SKM-1 (cell line): ENCODE data around the gene DDAH2.
"Not testable (repeated sequence)": the region's sequence is repeated elsewhere in the genome, so short reads cannot be mapped to it uniquely, and the experiment has no call there.

Source experiments
- DNase-seq: peaks from one replicate; lab custom pipeline; 2025; ENCODE audit not compliant: unreplicated experiment; lab: John Stamatoyannopoulos, UW

Gene DDAH2

DNA sequence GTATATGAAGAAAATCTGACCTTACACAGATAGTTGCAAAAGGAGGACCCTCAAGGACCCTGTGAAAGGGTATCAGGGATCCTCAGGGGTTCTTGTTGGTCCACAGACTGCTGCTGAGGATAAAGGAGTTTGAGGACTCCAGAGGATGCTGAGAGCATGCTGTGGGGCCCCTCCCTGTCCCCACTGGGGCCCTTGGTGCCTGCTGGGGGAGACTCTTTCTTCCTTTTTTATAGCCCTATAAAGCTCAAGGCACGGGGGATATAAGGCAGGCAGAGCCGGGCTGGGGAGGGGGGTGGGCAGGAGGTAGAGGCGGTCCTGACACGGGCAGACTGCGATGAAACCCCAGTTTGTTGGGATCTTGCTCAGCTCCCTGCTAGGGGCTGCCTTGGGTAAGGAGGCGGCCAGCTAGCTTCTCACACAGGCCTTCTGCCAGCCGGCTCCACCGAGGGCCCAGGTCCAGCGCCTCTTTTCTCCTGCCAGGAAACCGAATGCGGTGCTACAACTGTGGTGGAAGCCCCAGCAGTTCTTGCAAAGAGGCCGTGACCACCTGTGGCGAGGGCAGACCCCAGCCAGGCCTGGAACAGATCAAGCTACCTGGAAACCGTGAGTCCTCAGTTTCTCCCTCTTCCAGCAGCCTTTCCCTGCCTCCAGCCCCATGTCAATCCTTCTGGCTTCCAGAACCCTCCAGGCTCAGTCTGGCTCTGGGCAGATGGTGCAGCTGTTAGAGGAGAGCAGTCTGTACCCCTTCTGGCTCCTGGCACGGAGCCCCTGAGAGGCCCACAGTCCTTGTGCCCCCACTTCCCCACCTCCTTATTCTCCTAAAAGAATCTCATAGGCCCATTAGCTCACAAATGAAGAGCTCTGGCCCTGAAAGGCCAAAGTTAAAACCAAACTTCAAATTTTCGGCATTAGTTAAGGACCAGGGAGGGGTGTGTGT, 13.8 kb downstream of the DDAH2 start, which contains the start of gene LY6G6D:
Gene LY6G6D (plus strand): TSS at position 327 of the 937 bp plus-strand sequence. CDS start 8 bp downstream, at position 335.
- no peak for DNase-seq

DNA sequence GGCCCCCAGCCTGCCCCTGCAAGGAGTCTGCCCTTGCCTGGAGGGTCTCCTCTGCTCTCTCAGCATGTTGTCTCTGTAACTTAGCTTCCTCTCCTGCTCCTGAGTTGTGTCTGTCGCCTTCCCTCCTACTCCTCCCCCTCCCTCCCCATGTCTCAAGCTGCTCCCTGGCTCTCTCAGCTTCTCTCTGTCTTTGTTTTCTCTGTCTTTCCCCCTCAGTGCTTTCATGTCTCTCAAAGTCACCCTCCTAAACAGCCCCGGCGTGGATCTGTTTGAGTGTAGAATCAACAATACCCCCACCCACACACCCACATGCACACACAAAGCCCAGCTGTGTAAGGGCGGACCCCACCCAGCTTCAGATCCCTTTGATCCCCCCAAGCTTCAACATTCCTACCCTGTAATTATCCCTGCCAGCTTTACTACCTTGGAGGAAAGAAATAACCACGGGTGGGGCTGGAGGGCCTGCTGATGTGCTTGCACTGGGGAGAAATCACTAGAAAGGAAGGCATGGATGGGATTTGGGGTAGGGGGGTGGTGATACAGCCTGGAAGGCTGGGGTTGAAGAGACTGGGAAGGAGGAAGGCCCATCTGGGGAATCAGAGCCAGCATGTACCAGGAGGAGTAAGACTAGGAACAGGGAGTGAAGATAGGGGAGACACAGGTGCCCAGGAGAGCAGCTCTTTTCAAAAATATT, 15.0 kb downstream of the DDAH2 start:
- DNase-seq, result no peak

DNA sequence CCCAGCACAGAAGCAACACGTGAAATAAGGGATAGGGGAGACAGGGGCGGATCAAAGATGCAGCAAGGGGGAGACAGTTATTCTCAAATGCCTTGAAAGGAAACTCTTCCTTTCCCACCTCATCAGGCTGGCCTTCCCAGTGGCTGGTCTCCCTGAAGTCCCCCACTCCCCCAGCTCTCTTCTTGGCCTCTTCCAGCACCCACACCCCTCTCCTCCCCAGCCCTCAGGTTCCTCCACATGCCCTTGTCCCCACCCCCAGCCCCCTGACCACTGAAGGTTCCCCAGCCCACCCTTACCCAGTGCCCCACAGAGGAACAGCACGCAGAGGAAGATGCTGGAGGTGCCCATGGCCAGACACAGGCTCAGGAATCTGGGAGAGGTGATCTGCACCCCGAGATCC, 15.6 kb downstream of the DDAH2 start:
- DNase-seq, result no peak

DNA sequence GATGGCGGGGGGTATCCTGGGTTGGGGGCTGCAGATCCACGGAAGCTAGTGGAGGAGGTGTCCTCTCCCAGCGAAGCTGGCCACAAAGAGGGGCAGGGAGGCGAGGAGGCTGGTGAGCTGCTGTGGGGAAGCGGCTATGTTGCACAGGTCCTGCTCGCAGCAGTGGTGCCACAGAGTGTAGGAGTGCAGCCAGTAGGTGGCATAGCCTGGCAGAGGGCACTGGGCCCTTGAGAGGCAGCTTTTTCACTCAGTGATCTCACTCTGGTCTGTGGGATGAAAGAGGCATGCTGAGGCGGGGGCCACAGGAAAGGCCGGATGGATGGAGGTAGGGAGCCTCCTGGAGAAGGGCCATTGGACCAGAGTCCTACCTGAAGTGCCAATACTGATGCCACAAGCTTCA, 16.8 kb downstream of the DDAH2 start:
- no peak for DNase-seq

DNA sequence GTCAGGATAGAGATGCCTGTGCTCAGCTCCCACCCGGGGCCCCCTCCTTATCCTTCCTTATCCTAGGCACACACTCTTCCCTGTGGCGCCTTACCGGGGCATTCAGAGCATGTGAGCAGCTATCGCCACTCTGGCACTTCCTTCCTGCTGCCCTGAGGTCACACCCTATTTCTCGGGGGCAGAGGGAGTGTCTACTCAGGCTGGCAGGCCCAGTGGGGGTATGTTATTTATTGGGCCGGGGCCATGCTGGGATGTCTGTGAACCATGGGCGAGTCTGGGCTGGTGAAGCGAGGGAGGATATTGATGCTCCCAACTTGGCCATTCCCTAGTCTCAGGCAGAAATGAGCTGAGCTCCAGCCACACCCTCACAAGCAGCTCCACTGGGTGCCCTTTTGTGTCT, 17.9 kb downstream of the DDAH2 start:
- no peak for DNase-seq

DNA sequence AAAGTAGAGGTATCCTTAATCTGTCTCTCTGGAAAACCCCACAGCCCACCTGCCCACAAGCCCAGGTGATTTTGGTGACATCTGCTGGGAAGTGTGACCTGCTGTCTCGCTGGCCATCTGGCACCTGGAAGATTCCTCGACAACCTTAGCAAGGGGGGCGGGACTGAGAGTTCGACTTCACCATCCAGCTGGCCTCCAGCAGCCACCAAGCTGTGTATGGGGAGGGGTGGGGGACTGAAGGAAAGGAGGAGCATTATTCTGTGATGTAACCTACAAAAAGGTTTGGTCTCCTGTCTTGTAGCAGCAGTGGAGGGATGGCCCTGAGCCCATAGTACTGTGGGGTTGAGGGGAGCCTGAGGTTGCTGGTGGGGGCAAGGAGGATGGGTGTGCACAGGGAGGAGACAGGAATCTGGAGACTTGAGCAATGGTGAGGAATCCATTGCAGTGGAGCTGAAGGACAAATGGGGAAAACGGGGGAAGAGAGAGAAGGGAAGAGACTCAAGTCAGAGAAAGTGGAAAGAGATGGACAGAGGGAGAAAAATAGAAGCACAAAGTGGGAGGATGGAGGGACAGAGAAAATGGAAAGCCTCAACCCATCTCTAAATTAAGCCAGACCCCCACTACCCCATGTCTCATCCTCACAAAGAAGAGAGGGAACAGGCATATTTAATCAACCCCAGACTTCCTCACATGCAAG, 18.4 kb downstream of the DDAH2 start:
- no peak for DNase-seq

DNA sequence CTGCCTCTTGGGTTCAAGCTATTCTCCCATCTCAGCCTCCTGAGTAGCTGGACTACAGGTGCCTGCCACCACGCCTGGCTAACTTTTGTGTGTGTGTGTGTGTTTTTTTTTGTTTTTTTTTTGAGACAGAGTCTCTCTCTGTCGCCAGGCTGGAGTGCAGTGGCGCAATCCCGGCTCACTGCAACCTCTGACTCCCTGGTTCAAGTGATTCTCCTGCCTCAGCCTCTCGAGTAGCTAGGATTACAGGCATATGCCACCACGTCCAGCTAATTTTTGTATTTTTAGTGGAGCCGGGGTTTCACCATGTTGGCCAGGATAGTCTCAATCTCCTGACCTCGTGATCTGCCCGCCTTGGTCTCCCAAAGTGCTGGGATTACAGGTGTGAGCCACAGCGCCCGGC, 19.9 kb downstream of the DDAH2 start:
- DNase-seq, result not testable (repeated sequence)

DNA sequence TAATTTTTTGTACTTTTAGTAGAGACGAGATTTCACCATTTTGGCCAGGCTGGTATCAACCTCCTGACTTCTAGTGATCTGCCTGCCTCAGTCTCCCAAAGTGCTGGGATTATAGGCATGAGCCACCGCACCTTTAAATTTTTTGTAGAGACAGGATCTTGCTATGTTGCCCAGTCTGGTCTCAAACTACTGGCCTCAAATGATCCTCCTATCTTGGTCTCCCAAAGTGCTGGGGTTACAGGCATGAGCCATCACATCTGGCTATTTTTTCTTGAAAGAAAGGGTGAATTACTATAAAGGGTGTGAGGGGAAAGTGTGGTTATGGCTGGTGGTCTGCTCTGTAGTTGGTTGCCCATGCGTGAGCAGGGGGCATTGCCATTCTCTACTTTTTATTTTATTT, 20.9 kb downstream of the DDAH2 start:
- DNase-seq, result no peak

DNA sequence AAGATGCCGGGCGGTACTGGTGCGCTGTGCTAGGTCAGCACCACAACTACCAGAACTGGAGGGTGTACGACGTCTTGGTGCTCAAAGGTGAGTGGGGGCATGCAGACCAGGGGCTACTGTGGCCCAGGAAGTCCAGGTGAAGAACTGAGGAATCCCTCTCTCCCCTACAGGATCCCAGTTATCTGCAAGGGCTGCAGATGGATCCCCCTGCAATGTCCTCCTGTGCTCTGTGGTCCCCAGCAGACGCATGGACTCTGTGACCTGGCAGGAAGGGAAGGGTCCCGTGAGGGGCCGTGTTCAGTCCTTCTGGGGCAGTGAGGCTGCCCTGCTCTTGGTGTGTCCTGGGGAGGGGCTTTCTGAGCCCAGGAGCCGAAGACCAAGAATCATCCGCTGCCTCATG, 21.4 kb downstream of the DDAH2 start:
- no peak for DNase-seq

DNA sequence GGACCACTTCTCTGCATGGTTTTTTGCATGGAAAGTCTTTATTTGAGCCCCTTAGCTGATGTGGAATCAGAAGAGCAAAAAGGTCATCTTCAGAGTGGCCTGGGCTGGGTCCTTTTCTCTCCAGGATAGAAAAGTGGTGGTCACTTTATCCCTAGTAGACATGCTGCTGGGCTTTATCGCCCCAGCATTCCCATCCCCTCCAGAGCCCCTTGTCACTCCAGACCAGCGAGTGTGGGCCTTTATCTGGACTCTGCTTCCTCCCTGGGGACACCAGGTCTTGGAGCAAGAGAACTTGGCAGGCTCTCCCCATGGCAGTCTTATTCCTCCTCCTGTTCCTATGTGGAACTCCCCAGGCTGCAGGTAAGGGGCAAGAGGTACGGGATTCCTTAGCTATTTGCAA, 22.5 kb downstream of the DDAH2 start, which contains the start of gene LY6G6F:
Gene LY6G6F (plus strand): TSS at position 268 of the 400 bp plus-strand sequence. CDS start 41 bp downstream, at position 309.
- DNase-seq, result no peak

DNA sequence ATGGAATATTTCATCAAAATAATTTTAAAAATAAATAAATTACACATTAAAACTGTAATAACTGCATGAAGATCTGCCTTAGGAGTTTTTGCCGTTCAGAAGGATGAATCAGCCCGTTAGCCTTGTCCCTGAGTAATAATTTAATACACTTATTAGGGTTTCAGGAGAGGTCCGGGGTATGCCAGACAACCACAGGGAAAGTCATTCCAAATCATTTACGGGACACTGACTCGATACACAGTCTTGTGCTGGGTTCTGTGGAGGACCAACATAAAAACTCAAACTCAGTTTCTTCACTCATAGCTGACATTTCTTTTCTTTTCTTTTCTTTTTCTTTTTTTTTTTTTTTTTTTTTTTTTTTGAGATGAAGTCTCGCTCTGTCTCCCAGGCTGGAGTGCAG, 23.2 kb downstream of the DDAH2 start:
- no peak for DNase-seq

DNA sequence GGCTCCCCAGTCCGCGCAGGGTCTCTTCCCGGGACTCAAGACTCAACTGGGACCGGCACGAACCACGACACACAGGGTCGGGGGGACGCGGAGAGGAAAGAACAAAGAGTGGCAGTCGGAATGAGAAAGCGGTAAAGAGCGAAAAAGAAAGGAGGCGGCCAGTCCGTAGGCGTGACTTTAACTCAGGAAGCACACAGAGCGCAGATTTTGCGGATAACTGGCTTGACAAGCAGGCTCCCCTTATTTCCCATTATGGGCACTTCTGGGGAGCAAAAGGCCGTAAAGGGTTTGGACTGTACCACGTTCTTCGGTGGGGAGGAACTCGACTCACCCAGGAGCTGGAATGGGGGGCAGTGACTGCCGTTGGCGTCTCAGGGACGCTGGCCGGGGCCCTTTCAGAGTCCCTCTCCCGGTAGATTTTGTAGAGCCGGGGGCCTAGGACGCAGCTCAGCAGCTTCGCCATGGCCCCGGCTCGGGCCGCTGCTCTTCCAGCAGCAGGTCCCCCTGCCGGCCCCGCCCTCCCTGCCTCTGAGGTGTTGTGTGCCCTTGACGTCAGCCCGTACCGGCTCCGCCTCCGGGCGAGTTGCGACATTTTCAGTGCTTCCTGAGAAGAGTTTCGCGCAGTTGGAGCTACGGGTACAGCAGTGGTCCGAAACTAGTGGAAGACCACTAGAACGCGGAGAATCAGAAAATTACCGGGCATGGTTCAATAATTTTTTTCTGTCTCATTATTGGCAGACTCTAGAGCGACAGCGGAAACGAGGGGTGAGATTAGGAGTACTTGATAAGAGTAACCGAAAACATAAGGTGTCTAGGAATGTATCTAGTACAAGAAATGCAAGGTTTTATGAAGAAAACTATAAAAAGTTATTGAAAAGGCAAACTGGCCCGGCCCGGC, 26.0 kb downstream of the DDAH2 start, which contains the start of gene ABHD16A:
Gene ABHD16A (minus strand): TSS at position 506 of the 898 bp plus-strand sequence. CDS start 43 bp downstream, at position 463.
- DNase-seq, result peak; percentile 96

DNA sequence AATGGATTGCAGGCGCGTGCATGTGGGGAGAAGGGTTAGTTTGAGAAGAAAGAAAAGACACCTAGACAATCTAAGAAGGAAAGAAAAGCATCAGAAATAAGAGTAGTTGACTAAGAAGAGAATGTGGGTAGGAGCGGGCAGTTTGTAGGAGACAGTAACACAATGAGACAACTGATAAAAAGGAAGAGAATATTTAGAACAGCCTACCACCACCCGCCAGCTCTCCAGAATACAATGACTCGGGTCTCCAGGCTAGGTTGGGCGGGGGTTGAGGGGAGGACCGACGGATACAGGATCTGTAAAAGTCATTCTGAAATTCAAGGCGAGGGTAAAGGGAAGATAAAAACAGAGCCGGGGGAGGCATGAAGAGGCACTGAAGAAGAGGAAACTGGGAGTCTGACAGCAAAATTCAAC, 26.7 kb downstream of the DDAH2 start:
- DNase-seq, result no peak

DNA sequence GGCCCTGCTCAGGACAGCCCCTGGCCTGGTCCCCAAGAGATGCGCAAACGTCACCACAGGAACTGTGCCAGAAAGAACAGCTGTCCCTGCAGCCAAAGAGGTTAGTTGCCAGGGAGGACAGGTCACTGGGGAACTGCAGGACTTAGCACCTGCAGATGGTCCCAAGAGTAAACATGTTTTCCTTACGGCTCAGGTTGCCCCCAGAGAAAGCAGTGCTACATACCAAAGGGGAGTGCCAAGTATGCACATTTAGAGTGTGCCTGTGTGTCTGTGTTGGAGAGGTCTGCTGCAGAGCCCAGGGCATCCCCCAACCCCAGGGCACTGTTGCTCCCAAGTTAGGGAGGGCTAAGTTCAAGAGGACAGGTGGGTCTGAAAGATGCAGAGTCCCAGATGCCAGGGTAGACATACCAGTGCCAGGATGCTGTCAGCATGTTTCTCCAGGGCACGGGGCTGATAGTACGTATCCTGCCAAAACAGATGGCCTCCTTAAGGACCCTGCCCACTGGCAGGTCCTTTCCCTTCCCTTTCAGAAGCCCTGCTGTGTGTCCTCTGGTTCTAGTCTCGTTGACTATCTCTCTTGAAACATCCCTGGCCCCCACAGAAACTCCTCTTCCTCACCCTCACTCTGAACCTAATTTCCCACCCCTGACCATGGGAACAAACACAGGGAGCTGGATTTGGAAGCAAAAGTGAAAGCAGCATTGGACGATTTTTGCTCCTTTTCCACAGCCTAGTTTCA, 27.3 kb downstream of the DDAH2 start:
- no peak for DNase-seq

DNA sequence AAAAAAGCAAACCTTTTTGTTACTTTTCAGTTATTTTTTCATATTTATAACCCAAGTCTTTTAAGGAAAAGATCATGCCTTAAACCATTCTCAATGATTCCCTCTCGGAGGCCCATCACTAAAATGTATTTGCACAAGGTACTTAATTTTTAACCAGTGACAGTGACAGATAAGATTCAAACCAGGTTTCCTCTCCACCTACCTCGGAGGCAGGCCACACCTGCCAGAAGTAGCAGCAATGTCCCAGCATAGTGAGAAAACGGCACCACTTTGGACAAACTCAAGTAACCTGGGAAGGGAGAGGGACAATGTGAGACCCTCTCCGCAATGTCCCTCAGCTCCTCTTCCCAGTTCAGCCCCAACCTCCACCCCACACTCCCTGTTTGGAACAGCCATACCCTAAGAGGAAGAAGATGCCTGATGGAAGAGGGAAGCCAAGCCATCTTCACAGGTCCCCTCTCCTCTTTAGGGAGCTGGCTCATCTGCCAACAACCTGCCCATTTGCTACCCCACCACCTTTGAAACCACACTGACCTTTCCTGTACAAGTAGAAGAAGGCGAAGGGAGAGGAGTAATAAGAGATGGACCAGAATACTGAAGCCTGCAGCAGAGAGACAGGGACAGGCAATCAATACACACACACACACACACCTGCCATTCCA, 28.2 kb downstream of the DDAH2 start:
- DNase-seq, result no peak

DNA sequence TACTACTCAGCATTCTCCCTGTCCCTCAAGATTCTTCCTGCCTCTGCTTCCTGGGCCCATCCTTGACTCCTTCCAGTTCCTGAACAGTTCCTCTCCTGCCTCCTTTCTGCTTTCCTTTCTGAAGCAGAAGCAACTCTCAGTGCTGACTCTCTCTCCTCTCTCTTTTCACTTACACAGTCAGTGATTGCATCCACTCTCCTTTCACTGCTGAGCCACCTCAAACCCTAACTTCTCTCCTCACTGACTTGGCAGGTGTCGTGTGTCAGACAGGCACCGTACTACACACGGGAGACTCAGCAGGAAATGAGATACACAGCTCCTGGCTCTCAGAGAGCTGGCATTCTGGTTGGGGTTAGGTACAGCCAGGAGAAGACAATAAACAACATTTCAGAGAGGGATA, 31.5 kb downstream of the DDAH2 start:
- no peak for DNase-seq

DNA sequence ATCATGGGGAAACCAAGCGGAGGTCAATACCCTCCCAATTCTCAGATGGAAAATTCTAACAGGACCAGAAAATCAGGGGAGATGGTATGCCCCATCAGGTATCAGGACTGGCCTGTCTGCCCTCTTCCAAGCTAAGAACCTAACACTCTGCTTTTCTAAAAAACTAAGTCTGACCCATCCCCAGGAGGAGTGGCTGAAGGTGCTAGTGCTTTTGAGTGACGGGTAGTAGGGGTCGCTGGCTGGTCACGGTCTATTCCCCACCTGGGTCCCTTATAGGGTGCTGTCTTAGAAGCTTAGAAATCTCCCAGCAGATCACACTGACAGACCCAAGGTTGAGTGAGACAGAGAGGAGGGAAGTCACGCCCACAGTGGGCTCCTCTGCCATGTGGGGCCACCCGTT, 35.6 kb downstream of the DDAH2 start:
- DNase-seq, result no peak

DNA sequence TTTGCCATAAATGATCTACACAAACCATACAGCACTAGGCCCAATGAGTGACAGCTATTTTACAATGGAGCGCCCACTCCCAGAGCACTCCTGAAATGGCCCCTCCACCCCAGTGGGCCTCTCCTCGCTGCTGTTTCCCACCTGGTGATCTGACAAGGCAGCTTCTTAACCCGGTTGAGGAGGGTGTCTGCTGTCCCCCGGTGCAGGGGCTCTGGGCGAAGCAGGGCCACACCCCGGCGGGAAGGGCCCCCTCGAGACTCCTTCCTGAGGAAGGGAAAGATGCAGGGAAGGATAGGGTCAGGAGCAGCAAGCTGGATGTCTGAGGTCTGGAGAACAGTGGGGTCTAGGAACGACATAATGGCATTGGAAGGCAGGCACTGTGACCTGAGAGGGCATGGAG, 36.2 kb downstream of the DDAH2 start:
- no peak for DNase-seq

DNA sequence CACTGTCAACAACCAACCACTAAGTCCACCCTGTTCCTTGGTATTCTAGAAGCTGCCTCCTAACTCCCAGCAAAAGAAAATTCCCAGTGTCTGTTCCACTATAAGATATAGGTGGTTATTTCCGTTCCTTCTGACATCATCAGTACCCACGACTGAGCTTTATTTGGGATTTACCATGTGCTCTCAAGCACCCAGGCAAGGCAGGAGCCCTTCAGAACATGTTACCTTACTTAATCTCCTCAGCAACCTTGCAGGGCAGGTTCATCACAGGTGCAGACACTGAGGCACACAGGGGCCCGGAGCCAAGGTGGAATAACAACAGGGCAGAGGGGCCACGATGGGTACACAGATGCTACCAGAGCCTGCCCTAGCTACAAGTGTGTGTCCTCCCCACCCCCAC, 36.7 kb downstream of the DDAH2 start:
- no peak for DNase-seq
